ENCODE data around the gene PALB2. TPM values are rescaled to one million over a fixed set of nuclear protein-coding genes. Genes with fewer than 3 reads are reported as not detected.

Gene PALB2
- total and polyA plus RNA-seq, 2 of the 13 experiments (the other 11 are each of a cell fraction or from before 2014, with no cell fraction given), result 12.1 to 40.9 TPM

GRCh38 chr16:23595951-23596720, 45.0 kb downstream of the PALB2 start, which contains the start of gene NDUFAB1 (continued):
- TF ChIP-seq E2F5 (CRISPR knock-in tag; conservative IDR thresholded peaks at IDR 0.05) (peak; percentile 82), MEIS1 (CRISPR knock-in tag; IDR thresholded peaks at IDR 0.05; ENCODE audit: borderline replicate concordance) (peak; percentile 84), ISX (CRISPR knock-in tag; conservative IDR thresholded peaks at IDR 0.05) (peak; percentile 95), TBL1XR1 (IDR thresholded peaks at IDR 0.05; ENCODE audit: borderline replicate concordance, low read length, partially characterized antibody) (peak; percentile 67), ZNF281 (CRISPR knock-in tag; IDR thresholded peaks at IDR 0.05; ENCODE audit: borderline replicate concordance) (peak; percentile 59; the same call in 1 of the 2 replicates), STAT6 (CRISPR knock-in tag; IDR thresholded peaks at IDR 0.05; ENCODE audit: borderline replicate concordance) (peak; percentile 80; the same call in 1 of the 2 replicates), ATRX (CRISPR knock-in tag; IDR thresholded peaks at IDR 0.05; ENCODE audit: borderline replicate concordance) (no peak), CBX2 (IDR thresholded peaks at IDR 0.05; ENCODE audit: low read depth, low read length) (no peak), CBX2 (CRISPR knock-in tag; IDR thresholded peaks at IDR 0.05; ENCODE audit: low read depth) (no peak), HMGXB4 (CRISPR knock-in tag; IDR thresholded peaks at IDR 0.05; ENCODE audit: borderline replicate concordance in 1 of 2, low read depth in 1 of 2) (peak; percentile 99), NCOA2 (CRISPR knock-in tag; IDR thresholded peaks at IDR 0.05) (no peak; the same call in 1 of the 2 replicates), ZNF746 (CRISPR knock-in tag; IDR thresholded peaks at IDR 0.05) (0 out of 2 replicates have a peak, but pooled peaks have one; percentile 81), AGO1 (IDR thresholded peaks at IDR 0.05; ENCODE audit: low read depth, low read length, poor library complexity, severe bottlenecking) (peak; percentile 49), STAT5B (CRISPR knock-in tag; IDR thresholded peaks at IDR 0.05) (peak; percentile 94; the same call in 1 of the 2 replicates), CSRNP2 (CRISPR knock-in tag; conservative IDR thresholded peaks at IDR 0.05; ENCODE audit: low read depth) (no peak), PHF21A (CRISPR knock-in tag; IDR thresholded peaks at IDR 0.05) (peak; percentile 83; the same call in 1 of the 2 replicates), CREM (IDR thresholded peaks at IDR 0.05) (peak; percentile 49; the same call in 1 of the 2 replicates), CREM (CRISPR knock-in tag; IDR thresholded peaks at IDR 0.05) (peak; percentile 46; the same call in 1 of the 2 replicates), GATAD2A (CRISPR knock-in tag; IDR thresholded peaks at IDR 0.05) (no peak; the same call in 1 of the 2 replicates)

All from HepG2 (cell line).